Left ventricle myocardium superior (tissue), 1 donor: ENCODE results near the gene AURKB. TPM values are rescaled to one million over a fixed set of nuclear protein-coding genes. Genes with fewer than 3 reads are reported as not detected.
"Not testable (repeated sequence)": the region's sequence is repeated elsewhere in the genome, so short reads cannot be mapped to it uniquely, and the experiment has no call there.

ENCODE experiments used
- ATAC-seq: fragments of 200-7000 bp; cut with Tn5 transposase; one replicate; pipeline ENCODE4 v1.9.1; 2020; ENCODE audit warnings: mild to moderate bottlenecking, moderate library complexity
- DNase-seq: peaks from one replicate; pipeline ENCODE4 v3.0.0-alpha.2; 2020
- intact Hi-C: fragments of 100-400 bp; cut with micrococcal nuclease; formaldehyde crosslinking; loops from one replicate; pipeline ENCODE4 v1.11.0; 2022
- long read RNA-seq: library from polyadenylated mRNA; unstranded; transcript quantifications from one replicate; pipeline ENCODE4 v2.0.0, GENCODE V29; 2021
- total RNA-seq: library from RNA; stranded (reverse); fragmentation: NEBNext Ultra II Directional; extraction: Animal tissue kit (Norgen Biotek cat#: 25700); gene quantifications from one replicate; pipeline ENCODE4 v1.2.1, GENCODE V29; 2021
- donor health status: DM: no; HTN: yes; CAD: no; lungs with severe emphysema.

Gene AURKB
- 0.47 TPM for total RNA-seq
- long read RNA-seq, partial matches to known transcripts = 0 of 1 reads
- long read RNA-seq, other reads (novel, unspliced or antisense) = 0 of 1 reads

GRCh38 chr17:8209907-8210760 is at the start of gene AURKB:
Gene AURKB, minus strand, starts transcription at chr17:8210575. Its CDS starts 351 bp downstream, at chr17:8210224.
- intact Hi-C loops = no loop called here
- DNase-seq = peak; percentile 93
- peak; percentile 98 for ATAC-seq

DNA sequence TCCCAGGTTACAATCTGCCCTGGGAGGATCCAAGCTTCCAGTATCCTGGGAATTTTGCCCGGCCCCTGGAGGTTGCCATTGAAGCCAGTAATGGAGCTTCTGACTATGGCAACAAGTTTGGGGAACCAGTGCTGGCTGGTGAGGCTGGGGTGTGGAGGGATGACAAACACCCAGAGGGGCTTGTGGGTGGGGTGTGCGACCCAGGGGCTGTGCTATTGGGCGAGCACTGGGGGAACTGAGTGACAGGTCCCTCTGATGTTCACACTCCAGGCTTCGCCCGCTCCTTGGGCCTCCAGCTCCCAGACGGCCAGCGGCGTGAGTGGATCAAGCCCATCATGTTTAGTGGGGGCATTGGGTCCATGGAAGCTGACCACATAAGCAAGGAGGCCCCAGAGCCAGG is 47.4 kb upstream of the AURKB start:
- no peak for ATAC-seq
- intact Hi-C loops = no loop called here

DNA sequence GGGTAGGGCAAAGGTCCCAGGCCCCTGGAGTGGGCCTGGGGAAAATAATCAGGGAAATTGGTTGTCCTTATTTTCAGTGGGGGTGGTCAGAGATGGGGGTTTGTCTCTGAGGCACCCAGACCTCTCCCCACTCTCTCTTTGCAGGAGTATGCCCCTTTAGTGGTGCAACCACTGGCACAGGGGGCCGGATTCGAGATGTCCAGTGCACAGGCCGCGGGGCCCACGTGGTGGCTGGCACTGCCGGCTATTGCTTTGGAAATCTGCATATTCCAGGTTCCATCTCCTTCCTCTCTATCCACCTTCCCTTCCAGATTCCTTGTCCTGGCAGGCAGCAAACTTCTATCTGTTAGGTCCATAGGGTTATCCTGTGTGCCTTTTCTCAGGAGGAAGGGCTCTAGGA is 46.3 kb upstream of the AURKB start:
- intact Hi-C loops = no loop called here
- no peak for DNase-seq
- no peak for ATAC-seq

More for the DNA sequence above, 47.4 kb upstream of the AURKB start:
- no peak for DNase-seq

DNA sequence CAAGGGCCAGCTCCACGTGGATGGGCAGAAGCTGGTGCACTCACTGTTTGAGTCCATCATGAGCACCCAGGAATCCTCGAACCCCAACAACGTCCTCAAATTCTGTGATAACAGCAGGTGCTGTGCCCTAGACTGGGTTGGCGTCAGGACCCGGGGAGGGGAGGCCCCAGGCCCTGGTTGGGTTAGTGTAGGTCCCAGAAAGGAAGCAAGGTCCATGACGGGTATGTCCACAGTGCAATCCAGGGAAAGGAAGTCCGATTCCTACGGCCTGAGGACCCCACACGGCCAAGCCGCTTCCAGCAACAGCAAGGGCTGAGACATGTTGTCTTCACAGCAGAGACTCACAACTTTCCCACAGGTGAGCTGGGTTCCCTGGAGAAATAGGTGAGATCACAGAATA is 45.9 kb upstream of the AURKB start:
- DNase-seq (no peak), ATAC-seq (no peak)
- intact Hi-C loops = no loop called here

GRCh38 chr17:8255499-8255898 is 45.1 kb upstream of the AURKB start:
- ATAC-seq (no peak), DNase-seq (no peak)
- intact Hi-C loops = no loop called here

GRCh38 chr17:8254881-8255280 is 44.5 kb upstream of the AURKB start:
- ATAC-seq = no peak
- DNase-seq = no peak
- intact Hi-C loops = no loop called here

GRCh38 chr17:8253801-8254200 is 43.4 kb upstream of the AURKB start:
- ATAC-seq (no peak), DNase-seq (no peak)
- intact Hi-C loops = no loop called here

GRCh38 chr17:8251411-8251810 is 41.0 kb upstream of the AURKB start:
- ATAC-seq, intact Hi-C loops, DNase-seq: not testable (repeated sequence)

DNA sequence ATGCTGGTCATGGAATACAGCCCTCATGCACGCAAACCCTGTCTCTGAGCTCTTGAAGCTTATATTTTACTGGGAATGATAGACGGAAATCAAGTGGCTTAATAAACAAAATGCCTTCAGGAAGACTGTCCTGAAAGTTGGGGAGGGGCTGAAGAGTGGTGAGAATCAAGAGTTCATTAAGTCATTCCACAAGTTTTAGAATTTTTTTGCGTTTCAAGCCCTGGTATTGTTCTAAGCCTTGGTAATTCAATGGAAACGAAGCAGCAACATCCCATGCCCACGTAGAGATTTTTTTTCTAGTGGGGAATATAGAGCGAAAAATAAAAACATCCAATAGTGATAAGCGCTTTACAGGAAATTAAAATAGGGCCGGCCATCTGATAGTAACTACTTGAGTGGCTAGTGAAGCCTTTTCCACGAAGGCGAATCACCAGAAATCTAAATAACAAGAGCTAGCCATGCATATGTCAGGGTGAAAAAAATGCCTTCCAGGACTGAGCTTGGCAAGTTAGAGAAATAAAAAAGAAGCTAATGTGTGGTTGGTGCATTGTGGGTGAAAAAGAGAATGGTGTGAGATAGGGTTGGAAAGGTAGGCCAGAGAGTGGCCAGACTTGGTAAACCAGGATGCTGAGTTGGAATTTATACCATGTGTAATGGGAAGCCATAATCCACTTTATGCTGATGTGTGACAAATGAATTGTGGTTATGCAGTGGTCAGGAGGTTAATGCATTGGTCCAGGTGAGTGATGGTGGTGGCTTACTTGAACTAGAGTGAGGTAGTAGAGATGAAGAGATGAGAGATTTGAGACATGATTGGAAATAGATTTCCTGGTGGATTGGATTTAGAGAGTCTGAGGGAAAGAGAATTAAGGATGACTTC is 39.5 kb upstream of the AURKB start:
- no peak for DNase-seq
- intact Hi-C loops = no loop called here
- ATAC-seq = no peak

DNA sequence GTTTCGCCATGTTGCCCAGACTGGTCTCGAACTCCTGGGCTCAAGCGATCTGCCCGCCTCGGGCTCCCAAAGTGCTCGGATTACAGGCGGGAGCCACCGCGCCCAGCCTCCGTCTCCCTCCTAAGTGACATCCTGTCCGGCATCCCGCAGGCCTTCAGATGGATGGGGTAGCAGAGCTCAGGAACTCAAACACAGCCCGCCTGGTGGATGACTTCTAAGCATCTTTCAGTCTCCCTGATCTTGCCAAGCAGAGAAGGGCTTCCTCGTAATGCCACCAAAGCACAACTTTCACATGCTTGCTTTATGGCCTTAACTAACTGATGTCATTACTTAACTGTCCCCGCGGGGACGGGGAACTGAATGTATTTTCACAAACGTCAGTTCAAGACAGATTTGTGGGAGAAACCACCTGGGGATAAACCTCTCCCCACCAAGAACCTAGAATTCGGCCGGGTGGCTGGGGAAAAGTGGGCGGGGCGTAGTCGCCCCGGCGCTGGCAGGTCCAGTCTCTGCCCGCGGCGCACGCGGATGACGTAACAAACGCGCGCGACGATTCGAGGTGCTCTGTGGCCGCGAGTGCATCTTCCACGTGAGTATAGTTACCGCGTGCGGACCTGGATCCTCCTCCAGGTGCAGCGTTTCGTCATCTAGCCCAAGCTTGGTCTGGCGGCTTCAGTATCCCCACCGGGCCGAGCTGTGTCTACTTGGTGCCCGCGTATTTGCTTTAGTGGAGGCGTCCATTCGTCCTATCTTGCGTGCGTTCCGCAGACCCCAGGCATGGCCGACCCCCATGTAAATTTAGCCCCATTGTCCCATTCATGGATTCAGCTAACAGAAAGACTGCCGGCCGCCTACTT is 38.6 kb upstream of the AURKB start, which contains the start of gene PFAS:
TSS of gene PFAS (plus strand) at position 539 of the 857 bp plus-strand sequence. CDS start 4,649 bp downstream, outside the sequence.
- intact Hi-C loops = no loop called here
- ATAC-seq (peak; percentile 82), DNase-seq (peak; percentile 98)

- intact Hi-C loops = no loop called here
- ATAC-seq = no peak
- no peak for DNase-seq
Observed at GRCh38 chr17:8244768-8245167, 34.4 kb upstream of the AURKB start.

DNA sequence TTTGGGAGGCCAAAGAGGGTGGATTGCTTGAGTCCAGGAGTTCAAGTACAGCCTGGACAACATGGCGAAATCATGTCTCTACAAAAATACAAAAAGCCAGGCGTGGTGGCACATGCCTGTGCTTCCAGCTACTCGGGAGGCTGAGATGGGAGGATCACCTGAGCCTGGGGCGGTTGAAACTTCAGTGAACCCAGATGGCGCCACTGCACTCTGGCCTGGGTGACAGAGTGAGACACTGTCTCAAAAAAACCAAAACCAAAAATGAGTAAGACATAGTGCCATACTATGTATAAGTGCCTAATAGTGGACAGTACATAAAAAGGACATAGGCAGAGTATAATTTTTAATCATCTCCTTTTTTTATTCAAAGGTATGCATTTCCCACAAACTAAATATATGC is 33.5 kb upstream of the AURKB start:
- DNase-seq (no peak), ATAC-seq (no peak)
- intact Hi-C loops = no loop called here

- no peak for ATAC-seq
- DNase-seq = no peak
- intact Hi-C loops = no loop called here
Observed at GRCh38 chr17:8237886-8238285, 27.5 kb upstream of the AURKB start.

- ATAC-seq = peak; percentile 36
- intact Hi-C loops = no loop called here
- no peak for DNase-seq
Observed at GRCh38 chr17:8237175-8237574, 26.8 kb upstream of the AURKB start.

DNA sequence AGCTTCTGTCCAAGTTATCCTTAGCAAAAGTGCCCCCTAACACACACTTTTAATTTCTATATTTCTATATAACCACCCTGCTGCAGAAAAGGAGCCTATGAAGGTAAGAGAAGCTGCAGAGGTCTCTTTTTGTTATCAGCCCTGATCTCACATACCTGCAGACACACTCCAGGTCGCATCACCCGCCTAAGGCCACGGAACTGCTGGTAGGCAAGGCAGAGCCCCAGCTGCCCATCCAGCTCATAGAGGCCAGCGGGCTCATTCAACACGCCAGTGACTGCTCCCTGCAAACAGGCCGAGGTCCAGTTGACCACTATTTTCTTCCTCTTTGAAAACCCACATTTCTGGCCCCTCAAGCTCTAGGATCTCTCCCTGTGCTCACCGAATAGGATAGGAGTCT is 25.3 kb upstream of the AURKB start:
- intact Hi-C loops = no loop called here
- ATAC-seq = no peak
- DNase-seq = no peak

DNA sequence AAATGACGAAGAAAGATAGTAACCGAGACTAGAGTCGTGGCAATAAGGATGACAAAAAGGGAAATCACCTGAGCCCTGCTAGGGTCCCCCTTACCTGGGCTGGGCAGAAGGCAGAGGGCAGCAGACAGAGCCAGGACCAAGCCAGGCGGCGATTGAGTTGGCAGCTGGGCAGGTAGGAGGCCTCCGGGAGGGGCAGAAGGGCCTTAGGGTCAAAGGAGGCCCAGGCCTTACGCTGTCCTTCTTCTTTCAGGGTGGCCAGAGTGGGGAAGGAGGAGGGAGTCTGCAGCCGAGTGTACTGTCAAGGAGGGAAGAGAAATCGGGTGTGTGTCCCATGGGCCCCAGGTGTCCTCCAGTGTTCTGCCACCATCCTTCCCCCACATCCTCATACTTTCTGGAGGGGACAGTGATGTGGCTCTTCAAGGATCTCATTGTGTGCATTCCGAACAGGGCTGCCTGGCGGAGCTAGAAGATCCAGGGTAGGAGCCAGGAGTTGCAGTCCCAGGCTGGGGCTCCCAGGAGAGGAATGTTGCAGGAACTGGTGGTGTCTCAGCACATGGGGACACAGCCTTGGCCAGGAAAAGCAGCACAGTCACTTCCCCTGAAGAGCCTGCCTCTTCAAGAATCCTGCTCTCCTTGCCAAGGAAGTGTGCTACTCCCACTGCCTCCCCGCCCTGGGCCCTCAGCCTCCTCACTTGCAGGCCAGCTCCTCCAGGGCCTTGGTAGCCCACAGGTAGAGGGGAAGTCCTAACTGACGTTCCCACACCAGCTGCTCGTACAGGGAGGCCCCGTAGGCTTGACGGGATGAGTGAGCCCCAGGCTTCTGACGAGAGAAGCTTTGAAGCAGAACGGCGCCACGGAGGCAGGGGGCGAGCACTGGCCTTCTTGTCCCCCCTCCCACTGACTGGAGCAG is 24.2 kb upstream of the AURKB start:
- DNase-seq = no peak
- intact Hi-C loops = no loop called here
- ATAC-seq = peak; percentile 30

- no peak for ATAC-seq
- intact Hi-C loops = no loop called here
- no peak for DNase-seq
Observed at GRCh38 chr17:8231701-8232100, 21.3 kb upstream of the AURKB start.

- ATAC-seq = no peak
- intact Hi-C loops = no loop called here
- DNase-seq = no peak
Observed at GRCh38 chr17:8227238-8227581, 16.8 kb upstream of the AURKB start.
